DOHH2 (cell line): Measurements from ENCODE around the gene MBOAT7.
"Not testable (repeated sequence)": the region's sequence is repeated elsewhere in the genome, so short reads cannot be mapped to it uniquely, and the experiment has no call there.

ENCODE experiments used
- H3F3A ChIP-seq: fragments of 200-600 bp; sonication (generic), shearing (Covaris generic); 2 replicates; pipeline ENCODE4 v1.6.0; 2016; ENCODE audit warnings: antibody characterized with exemption, mild to moderate bottlenecking; ENCODE audit not compliant: control insufficient read depth, insufficient read depth
- H3K27ac ChIP-seq: fragments of 200-600 bp; sonication (generic); 2 replicates; pipeline ENCODE4 v1.5.1; 2014; ENCODE audit warnings: low read depth, mild to moderate bottlenecking, low read length, moderate library complexity
- H3K27me3 ChIP-seq: fragments of 200-600 bp; sonication (generic); 2 replicates; pipeline ENCODE4 v1.6.1; 2014; ENCODE audit warnings: mild to moderate bottlenecking, low read length, mixed read lengths; ENCODE audit not compliant: control insufficient read depth
- H3K36me3 ChIP-seq: fragments of 200-600 bp; sonication (generic); 2 replicates; pipeline ENCODE4 v1.6.1; 2014; ENCODE audit warnings: mild to moderate bottlenecking, low read length, moderate library complexity, mixed read lengths; ENCODE audit not compliant: control insufficient read depth
- H3K4me1 ChIP-seq: fragments of 200-600 bp; sonication (generic); 2 replicates; pipeline ENCODE4 v1.6.1; 2014; ENCODE audit warnings: mild to moderate bottlenecking, low read length, mixed read lengths; ENCODE audit not compliant: control insufficient read depth
- H3K4me2 ChIP-seq: fragments of 200-600 bp; sonication (generic); 2 replicates; pipeline ENCODE4 v1.6.0; 2014; ENCODE audit warnings: mild to moderate bottlenecking, low read length, moderate library complexity
- H3K4me3 ChIP-seq: fragments of 200-600 bp; sonication (generic); 2 replicates; pipeline ENCODE4 v1.5.1; 2014; ENCODE audit warnings: mild to moderate bottlenecking, low read length, mixed read lengths
- H3K79me2 ChIP-seq: fragments of 200-600 bp; sonication (generic); 2 replicates; pipeline ENCODE4 v1.6.1; 2014; ENCODE audit warnings: mild to moderate bottlenecking, low read length, mixed read lengths; ENCODE audit not compliant: control insufficient read depth
- H3K9me2 ChIP-seq: fragments of 200-600 bp; sonication (generic); replicated peaks from 2 replicates; pipeline ENCODE4 v1.6.1; 2014; ENCODE audit warnings: mild to moderate bottlenecking, low read length, mixed read lengths; ENCODE audit not compliant: control insufficient read depth
- H3K9me3 ChIP-seq: fragments of 200-600 bp; sonication (generic); 2 replicates; pipeline ENCODE4 v1.6.1; 2014; ENCODE audit warnings: antibody characterized with exemption, low read length, mixed read lengths; ENCODE audit not compliant: control insufficient read depth, insufficient read depth
- H4K20me1 ChIP-seq: fragments of 200-600 bp; sonication (generic); 2 replicates; pipeline ENCODE4 v1.6.0; 2014; ENCODE audit warnings: low read depth, mild to moderate bottlenecking, antibody characterized with exemption, low read length, moderate library complexity; ENCODE audit not compliant: control insufficient read depth, insufficient read depth
- EZH2phosphoT487 ChIP-seq: fragments of 200-600 bp; sonication (generic); IDR thresholded peaks from 2 replicates; pipeline ENCODE4 v1.6.1; 2017; ENCODE audit warnings: borderline replicate concordance, mild to moderate bottlenecking, antibody characterized with exemption, low read length, moderate library complexity, mixed read lengths
- TF ChIP-seq, protein P1 (sequence below): fragments of 200-600 bp; sonication (generic); IDR thresholded peaks from one replicate; pipeline ENCODE4 v1.5.1; 2014; ENCODE audit warnings: antibody characterized with exemption, mild to moderate bottlenecking, low read depth, low read length; ENCODE audit not compliant: poor library complexity, severe bottlenecking

The MBOAT7 gene

DNA sequence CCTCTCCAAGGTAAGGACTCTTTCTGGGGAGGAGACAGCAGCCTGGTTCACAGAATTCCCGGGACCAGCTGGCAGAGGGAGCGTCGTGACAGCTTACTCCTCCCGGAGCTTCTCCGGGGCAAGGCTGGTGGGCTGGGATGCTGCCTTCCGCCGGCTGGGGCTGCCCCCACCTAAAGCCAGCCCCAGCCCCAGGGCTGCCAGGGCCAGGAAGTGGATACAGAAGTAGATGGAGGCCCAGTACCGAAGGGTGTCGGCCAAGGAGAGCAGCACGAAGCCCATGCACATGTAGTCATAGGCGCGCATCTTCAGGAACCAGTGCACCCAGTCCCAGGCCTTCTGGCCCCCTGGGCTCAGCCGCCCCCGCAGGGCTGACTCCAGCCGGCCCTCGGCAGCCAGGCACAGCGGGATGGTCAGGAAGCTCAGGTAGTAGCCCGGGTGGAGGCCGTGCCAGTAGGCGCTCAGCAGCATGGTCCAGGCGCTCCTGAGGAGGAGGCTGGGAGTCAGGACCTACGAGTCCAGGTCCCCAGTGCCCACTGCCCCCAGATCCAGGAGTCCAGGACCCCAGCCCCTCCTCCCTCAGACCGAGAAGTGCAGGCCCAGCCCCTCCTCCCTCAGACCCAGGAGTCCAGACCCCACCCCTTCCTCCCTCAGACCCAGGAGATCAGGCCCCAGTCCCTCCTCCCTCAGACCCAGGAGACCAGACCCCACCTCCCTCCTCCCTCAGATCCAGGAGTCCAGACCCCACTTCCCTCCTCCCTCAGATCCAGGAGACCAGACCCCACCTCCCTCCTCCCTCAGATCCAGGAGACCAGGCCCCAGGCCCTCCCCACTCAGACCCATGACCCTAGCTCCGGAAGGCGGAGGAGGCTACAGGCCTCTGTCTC, 15.2 kb downstream of the MBOAT7 start:
- H3K9me3 ChIP-seq: no peaks in the 10 kb centered on the region
- no peaks in the 10 kb centered on the region for H3K9me2 ChIP-seq
- H3K4me1 ChIP-seq: peaks cover 22% of the 10 kb centered on the region
- H3K36me3 ChIP-seq: peaks cover 10% of the 10 kb centered on the region; the same call in 1 of the 2 replicates
- H4K20me1 ChIP-seq: 0 out of 2 replicates have a peak, but pooled peaks cover 4% of the 10 kb centered on the region
- H3K79me2 ChIP-seq: no peaks in the 10 kb centered on the region
- no peak overlapping the region for H3K27ac ChIP-seq
- H3K4me3 ChIP-seq: no peak overlapping the region
- TF ChIP-seq, protein P1, sequence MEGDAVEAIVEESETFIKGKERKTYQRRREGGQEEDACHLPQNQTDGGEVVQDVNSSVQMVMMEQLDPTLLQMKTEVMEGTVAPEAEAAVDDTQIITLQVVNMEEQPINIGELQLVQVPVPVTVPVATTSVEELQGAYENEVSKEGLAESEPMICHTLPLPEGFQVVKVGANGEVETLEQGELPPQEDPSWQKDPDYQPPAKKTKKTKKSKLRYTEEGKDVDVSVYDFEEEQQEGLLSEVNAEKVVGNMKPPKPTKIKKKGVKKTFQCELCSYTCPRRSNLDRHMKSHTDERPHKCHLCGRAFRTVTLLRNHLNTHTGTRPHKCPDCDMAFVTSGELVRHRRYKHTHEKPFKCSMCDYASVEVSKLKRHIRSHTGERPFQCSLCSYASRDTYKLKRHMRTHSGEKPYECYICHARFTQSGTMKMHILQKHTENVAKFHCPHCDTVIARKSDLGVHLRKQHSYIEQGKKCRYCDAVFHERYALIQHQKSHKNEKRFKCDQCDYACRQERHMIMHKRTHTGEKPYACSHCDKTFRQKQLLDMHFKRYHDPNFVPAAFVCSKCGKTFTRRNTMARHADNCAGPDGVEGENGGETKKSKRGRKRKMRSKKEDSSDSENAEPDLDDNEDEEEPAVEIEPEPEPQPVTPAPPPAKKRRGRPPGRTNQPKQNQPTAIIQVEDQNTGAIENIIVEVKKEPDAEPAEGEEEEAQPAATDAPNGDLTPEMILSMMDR: no peak
- TF ChIP-seq EZH2phosphoT487: no peak
- no peak overlapping the region for H3K4me2 ChIP-seq
- no peaks in the 10 kb centered on the region; the same call in 1 of the 2 replicates for H3F3A ChIP-seq
- H3K27me3 ChIP-seq: no peaks in the 10 kb centered on the region

DNA sequence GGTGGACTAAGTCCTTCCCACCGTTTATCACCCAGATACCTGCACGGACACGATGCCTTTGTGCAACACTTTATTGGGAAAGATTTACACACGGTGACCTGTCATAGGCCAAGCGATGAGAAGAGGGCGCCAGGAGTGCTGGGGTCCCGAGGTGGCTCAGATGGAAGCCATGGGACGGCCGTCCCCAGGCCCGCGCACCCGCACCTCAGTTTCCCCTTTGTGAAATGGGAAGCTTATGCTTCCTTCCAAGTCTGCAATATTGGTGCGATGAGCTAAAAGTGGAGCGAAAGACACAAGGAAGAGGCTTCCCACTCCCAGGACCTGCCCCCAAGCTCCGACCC, 16.1 kb downstream of the MBOAT7 start:
- no peak overlapping the region for H3K4me3 ChIP-seq
- H3K9me2 ChIP-seq: no peaks in the 10 kb centered on the region
- H3K4me1 ChIP-seq: peaks cover 22% of the 10 kb centered on the region
- H3K79me2 ChIP-seq: no peaks in the 10 kb centered on the region
- no peaks in the 10 kb centered on the region for H3K27me3 ChIP-seq
- H3K9me3 ChIP-seq: no peaks in the 10 kb centered on the region
- no peak for TF ChIP-seq EZH2phosphoT487
- TF ChIP-seq, protein P1: no peak
- H3F3A ChIP-seq: no peaks in the 10 kb centered on the region; the same call in 1 of the 2 replicates
- H4K20me1 ChIP-seq: 0 out of 2 replicates have a peak, but pooled peaks cover 2% of the 10 kb centered on the region
- no peak overlapping the region for H3K27ac ChIP-seq
- H3K4me2 ChIP-seq: peak overlapping the region; percentile 16; the same call in 1 of the 2 replicates
- 0 out of 2 replicates have a peak, but pooled peaks cover 4% of the 10 kb centered on the region for H3K36me3 ChIP-seq

DNA sequence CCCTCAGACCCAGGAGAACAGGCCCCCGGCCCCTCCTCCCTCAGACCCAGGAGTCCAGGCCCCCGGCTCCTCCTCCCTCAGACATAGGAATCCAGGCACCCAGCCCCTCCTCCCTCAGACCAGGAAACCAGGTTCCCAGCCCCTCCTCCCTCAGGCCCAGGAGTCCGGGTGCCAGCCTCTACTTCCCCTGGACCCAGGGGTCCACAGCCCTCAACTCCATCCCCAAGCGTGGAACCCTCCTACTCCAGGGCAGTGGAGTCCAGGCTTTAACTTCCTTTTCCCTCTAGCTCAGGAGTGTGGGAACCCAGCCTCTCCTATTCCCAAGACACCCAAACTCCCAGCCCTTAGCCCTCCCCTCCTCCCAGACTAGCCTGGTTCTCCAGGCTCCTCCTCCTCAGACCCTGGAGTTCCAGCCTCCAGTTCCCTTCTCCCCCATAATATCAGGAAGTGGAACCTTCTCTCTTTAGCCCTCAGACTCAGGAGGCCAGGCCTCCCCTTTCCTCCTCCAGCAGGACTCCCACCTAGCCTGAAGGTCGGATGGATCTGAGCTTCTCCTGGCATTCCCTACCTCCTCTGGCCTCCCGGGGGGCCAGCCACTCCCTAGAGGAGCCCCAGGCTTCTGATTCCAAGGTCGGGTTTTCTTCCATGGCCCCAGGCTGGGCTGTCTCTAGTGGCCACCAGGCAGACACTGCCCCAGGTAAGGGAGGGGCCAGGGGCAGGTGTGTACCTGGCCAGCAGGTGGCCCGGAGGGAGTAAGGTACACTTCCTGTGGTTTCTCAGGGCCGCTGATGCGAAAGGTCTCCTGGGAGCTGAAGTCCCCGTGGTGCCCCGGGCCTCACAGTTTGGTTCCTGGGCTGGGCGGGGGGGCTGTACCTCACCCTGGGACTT, 16.7 kb downstream of the MBOAT7 start, which contains the start of gene TMC4:
Gene TMC4, minus strand, starts transcription at position 690 of the 888 bp plus-strand sequence. Its CDS starts 43 bp downstream, at position 647.
- no peaks in the 10 kb centered on the region for H3K27me3 ChIP-seq
- H3K9me3 ChIP-seq: no peaks in the 10 kb centered on the region
- H3K9me2 ChIP-seq: no peaks in the 10 kb centered on the region
- 0 out of 2 replicates have a peak, but pooled peaks cover 2% of the 10 kb centered on the region for H4K20me1 ChIP-seq
- H3F3A ChIP-seq: no peaks in the 10 kb centered on the region; the same call in 1 of the 2 replicates
- H3K4me2 ChIP-seq: peak within 1 kb of the TSS; percentile 26; the same call in 1 of the 2 replicates
- H3K4me3 ChIP-seq: no peak within 1 kb of the TSS
- TF ChIP-seq, protein P1: no peak
- no peak for TF ChIP-seq EZH2phosphoT487
- no peaks in the 10 kb centered on the region for H3K79me2 ChIP-seq
- no peak within 1 kb of the TSS for H3K27ac ChIP-seq
- H3K36me3 ChIP-seq: no peaks in the 10 kb centered on the region
- H3K4me1 ChIP-seq: peaks cover 25% of the 10 kb centered on the region

DNA sequence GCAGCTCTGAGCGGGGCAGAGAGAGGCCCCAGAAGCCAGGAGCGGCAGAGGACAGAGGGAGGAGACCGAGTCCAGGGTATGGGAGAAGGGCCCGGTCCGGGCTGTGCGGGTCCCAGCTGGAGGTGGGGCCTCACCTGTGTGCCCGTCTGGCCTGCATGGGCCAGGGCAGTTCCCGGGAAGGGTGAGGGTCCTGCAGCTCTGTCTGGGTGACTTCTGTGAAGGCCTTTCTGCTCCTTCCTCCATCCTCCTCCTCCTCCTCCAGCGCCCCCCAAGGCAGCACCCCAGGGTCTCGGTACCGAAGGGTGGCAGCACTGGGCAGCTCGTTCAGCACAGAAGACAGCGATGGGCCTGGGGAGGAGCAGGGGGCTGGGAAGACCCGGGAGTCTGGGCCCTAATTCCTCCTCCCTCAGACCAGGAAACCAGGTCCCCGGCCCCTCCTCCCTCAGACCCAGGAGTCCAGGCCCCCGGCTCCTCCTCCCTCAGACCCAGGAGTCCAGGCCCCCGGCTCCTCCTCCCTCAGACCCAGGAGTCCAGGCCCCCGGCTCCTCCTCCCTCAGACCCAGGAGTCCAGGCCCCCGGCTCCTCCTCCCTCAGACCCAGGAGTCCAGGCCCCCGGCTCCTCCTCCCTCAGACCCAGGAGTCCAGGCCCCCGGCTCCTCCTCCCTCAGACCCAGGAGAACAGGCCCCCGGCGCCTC, 17.5 kb downstream of the MBOAT7 start:
- H3K4me3 ChIP-seq, H3K27ac ChIP-seq, H3F3A ChIP-seq: not testable (repeated sequence)

More for the DNA sequence above, 17.5 kb downstream of the MBOAT7 start:
- peaks cover 25% of the 10 kb centered on the region for H3K4me1 ChIP-seq
- H3K4me2 ChIP-seq, H3K9me2 ChIP-seq, H3K9me3 ChIP-seq, H3K79me2 ChIP-seq, H3K27me3 ChIP-seq, H4K20me1 ChIP-seq, H3K36me3 ChIP-seq: not testable (repeated sequence)
